Fibroblast of peridontal ligament (primary cell): ENCODE data around the gene CCDC90B.

Source experiments
- DNase-seq: peaks from one replicate; pipeline ENCODE4 v3.0.0-alpha.2; 2010; ENCODE audit errors: extremely low read depth

Gene CCDC90B

GRCh38 chr11:83235825-83236224 lies 50.3 kb downstream of the CCDC90B start:
- peak; percentile 21 for DNase-seq

GRCh38 chr11:83223457-83223856 lies 62.7 kb downstream of the CCDC90B start:
- no peak for DNase-seq

- no peak for DNase-seq
Observed at GRCh38 chr11:83222499-83222898, 63.7 kb downstream of the CCDC90B start.

GRCh38 chr11:83221694-83222093 lies 64.5 kb downstream of the CCDC90B start:
- DNase-seq, result no peak

- no peak for DNase-seq
Observed at GRCh38 chr11:83220260-83220659, 65.9 kb downstream of the CCDC90B start.

- no peak for DNase-seq
Observed at GRCh38 chr11:83219095-83219494, 67.1 kb downstream of the CCDC90B start.
